HG03521 (cell line): ENCODE data around the gene TBC1D1.
A peak's percentile ranks its signal among the peaks of the same experiment; 100 is the strongest.

Experiments
- ATAC-seq: cut with Tn5 transposase; IDR thresholded peaks from one replicate; pipeline ENCODE4 v1.9.1; 2021; ENCODE audit warnings: mild to moderate bottlenecking, moderate library complexity; ENCODE audit not compliant: unreplicated experiment

TBC1D1 gene

GRCh38 chr4:38095691-38096090, 204.8 kb downstream of the TBC1D1 start:
- ATAC-seq = no peak

GRCh38 chr4:38097818-38098217, 206.9 kb downstream of the TBC1D1 start:
- no peak for ATAC-seq

GRCh38 chr4:38099020-38099600, 208.2 kb downstream of the TBC1D1 start:
- no peak for ATAC-seq

- ATAC-seq = no peak
Observed at GRCh38 chr4:38099908-38100407, 209.1 kb downstream of the TBC1D1 start.

- no peak for ATAC-seq
Observed at GRCh38 chr4:38100474-38101255, 209.8 kb downstream of the TBC1D1 start.

- ATAC-seq = no peak
Observed at GRCh38 chr4:38101563-38101962, 210.7 kb downstream of the TBC1D1 start.

GRCh38 chr4:38102957-38103588, 212.2 kb downstream of the TBC1D1 start:
- no peak for ATAC-seq

- peak; percentile 75 for ATAC-seq
Observed at GRCh38 chr4:38105475-38106220, 214.8 kb downstream of the TBC1D1 start.

GRCh38 chr4:38106311-38106710, 215.4 kb downstream of the TBC1D1 start:
- ATAC-seq = no peak

GRCh38 chr4:38106886-38107514, 216.1 kb downstream of the TBC1D1 start:
- ATAC-seq = no peak

- ATAC-seq = no peak
Observed at GRCh38 chr4:38107818-38108217, 216.9 kb downstream of the TBC1D1 start.

GRCh38 chr4:38109370-38109769, 218.5 kb downstream of the TBC1D1 start:
- no peak for ATAC-seq

- ATAC-seq = no peak
Observed at GRCh38 chr4:38109896-38110295, 219.0 kb downstream of the TBC1D1 start.

GRCh38 chr4:38111024-38111423, 220.1 kb downstream of the TBC1D1 start:
- no peak for ATAC-seq

- ATAC-seq = no peak
Observed at GRCh38 chr4:38111717-38112116, 220.8 kb downstream of the TBC1D1 start.

- ATAC-seq = no peak
Observed at GRCh38 chr4:38113132-38113531, 222.2 kb downstream of the TBC1D1 start.

- no peak for ATAC-seq
Observed at GRCh38 chr4:38113551-38113950, 222.7 kb downstream of the TBC1D1 start.

GRCh38 chr4:38114386-38115150, 223.7 kb downstream of the TBC1D1 start:
- ATAC-seq = no peak

- ATAC-seq = no peak
Observed at GRCh38 chr4:38115601-38116000, 224.7 kb downstream of the TBC1D1 start.

- ATAC-seq = no peak
Observed at GRCh38 chr4:38117591-38117990, 226.7 kb downstream of the TBC1D1 start.
